PFSK-1 (cell line): ENCODE results near the gene CDC34.

ENCODE experiments used
- FOXP2 ChIP-seq: optimal IDR thresholded peaks from 2 replicates; pipeline ENCODE3; 2011; ENCODE audit warnings: borderline replicate concordance, control low read depth, inconsistent platforms; ENCODE audit not compliant: insufficient read depth; ENCODE audit errors: extremely low read length, extremely low read depth
- POLR2AphosphoS5 ChIP-seq: IDR thresholded peaks from 2 replicates; pipeline ENCODE4 v1.6.1; 2012; ENCODE audit warnings: low read depth, mild to moderate bottlenecking, control low read depth, low read length, moderate library complexity
- SIN3A ChIP-seq: IDR thresholded peaks from 2 replicates; pipeline ENCODE4 v1.6.1; 2012; ENCODE audit warnings: mild to moderate bottlenecking, low read length, moderate library complexity, borderline replicate concordance; ENCODE audit not compliant: insufficient read depth
- TAF1 ChIP-seq: IDR thresholded peaks from 2 replicates; pipeline ENCODE4 v1.6.1; 2012; ENCODE audit warnings: low read length, control low read depth, borderline replicate concordance; ENCODE audit not compliant: insufficient read depth
- TF ChIP-seq, protein P1 (sequence below), 2 experiments: IDR thresholded peaks; 2 replicates each; pipeline versions ENCODE4 v1.6.1 to v1.8.0; 2011 to 2012; ENCODE audit warnings: low read depth in 2 of 2, low read length in 2 of 2, control low read depth in 1 of 2, inconsistent platforms in 1 of 2, mild to moderate bottlenecking in 1 of 2, moderate library complexity in 1 of 2; ENCODE audit not compliant: insufficient read depth in 1 of 2

CDC34 gene

DNA sequence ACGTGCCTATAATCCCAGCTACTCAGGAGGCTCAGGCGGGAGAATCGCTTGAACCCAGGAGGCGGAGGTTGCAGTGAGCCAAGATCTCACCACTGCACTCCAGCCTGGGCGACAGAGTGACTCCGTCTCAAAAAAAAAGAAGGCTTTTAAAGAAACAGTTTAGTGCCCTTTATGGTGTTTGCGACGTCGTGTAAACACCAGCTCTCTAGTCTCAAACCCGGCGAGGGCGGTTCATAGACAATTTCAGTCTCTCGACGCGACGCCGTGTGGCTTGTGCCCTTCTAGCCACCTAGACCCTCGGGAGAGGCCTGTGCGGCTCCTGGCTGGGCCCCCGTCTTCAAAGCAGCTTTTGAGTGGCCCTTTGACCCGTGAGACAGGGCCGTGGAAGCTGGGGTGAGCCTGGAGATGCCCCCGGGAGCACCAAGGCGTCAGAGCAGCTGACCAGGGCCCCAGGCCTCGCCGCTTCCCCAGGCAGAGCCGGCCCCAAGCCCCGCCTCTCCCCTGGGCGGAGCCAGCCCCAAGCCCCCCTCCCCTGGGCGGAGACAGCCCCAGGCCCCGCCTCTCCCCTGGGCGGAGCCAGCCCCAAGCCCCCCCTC lies 40.3 kb upstream of the CDC34 start:
- TF ChIP-seq FOXP2 (no peak), SIN3A (no peak), TAF1 (no peak), POLR2AphosphoS5 (no peak)
- TF ChIP-seq, protein P1, sequence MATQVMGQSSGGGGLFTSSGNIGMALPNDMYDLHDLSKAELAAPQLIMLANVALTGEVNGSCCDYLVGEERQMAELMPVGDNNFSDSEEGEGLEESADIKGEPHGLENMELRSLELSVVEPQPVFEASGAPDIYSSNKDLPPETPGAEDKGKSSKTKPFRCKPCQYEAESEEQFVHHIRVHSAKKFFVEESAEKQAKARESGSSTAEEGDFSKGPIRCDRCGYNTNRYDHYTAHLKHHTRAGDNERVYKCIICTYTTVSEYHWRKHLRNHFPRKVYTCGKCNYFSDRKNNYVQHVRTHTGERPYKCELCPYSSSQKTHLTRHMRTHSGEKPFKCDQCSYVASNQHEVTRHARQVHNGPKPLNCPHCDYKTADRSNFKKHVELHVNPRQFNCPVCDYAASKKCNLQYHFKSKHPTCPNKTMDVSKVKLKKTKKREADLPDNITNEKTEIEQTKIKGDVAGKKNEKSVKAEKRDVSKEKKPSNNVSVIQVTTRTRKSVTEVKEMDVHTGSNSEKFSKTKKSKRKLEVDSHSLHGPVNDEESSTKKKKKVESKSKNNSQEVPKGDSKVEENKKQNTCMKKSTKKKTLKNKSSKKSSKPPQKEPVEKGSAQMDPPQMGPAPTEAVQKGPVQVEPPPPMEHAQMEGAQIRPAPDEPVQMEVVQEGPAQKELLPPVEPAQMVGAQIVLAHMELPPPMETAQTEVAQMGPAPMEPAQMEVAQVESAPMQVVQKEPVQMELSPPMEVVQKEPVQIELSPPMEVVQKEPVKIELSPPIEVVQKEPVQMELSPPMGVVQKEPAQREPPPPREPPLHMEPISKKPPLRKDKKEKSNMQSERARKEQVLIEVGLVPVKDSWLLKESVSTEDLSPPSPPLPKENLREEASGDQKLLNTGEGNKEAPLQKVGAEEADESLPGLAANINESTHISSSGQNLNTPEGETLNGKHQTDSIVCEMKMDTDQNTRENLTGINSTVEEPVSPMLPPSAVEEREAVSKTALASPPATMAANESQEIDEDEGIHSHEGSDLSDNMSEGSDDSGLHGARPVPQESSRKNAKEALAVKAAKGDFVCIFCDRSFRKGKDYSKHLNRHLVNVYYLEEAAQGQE (IDR thresholded peaks at IDR 0.05; ENCODE audit: insufficient read depth in 1 of 2, low read depth in 2 of 2, low read length in 2 of 2) = no peak

DNA sequence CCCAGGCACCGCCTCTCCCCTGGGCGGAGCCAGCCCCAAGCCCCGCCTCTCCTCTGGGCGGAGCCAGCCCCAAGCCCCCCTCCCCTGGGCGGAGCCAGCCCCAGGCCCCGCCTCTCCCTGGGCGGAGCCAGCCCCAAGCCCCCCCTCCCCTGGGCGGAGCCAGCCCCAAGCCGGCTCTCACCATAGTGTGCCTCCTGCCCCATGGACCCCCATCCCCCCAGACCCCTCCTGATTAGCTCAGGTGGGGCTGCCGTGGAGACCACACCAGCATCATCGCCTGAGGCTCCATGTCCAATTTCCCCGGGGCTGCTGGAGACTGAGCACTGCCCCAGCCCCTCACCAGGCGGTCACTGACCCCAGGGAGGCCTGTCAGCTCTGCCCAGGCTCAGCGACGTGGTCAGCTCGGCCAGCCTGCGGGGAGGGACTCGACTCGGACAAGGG lies 39.4 kb upstream of the CDC34 start:
- TF ChIP-seq, protein P1 (IDR thresholded peaks at IDR 0.05; ENCODE audit: insufficient read depth in 1 of 2, low read depth in 2 of 2, low read length in 2 of 2) = no peak
- TF ChIP-seq SIN3A = no peak
- no peak for TF ChIP-seq POLR2AphosphoS5
- TF ChIP-seq FOXP2 = no peak
- no peak for TF ChIP-seq TAF1

DNA sequence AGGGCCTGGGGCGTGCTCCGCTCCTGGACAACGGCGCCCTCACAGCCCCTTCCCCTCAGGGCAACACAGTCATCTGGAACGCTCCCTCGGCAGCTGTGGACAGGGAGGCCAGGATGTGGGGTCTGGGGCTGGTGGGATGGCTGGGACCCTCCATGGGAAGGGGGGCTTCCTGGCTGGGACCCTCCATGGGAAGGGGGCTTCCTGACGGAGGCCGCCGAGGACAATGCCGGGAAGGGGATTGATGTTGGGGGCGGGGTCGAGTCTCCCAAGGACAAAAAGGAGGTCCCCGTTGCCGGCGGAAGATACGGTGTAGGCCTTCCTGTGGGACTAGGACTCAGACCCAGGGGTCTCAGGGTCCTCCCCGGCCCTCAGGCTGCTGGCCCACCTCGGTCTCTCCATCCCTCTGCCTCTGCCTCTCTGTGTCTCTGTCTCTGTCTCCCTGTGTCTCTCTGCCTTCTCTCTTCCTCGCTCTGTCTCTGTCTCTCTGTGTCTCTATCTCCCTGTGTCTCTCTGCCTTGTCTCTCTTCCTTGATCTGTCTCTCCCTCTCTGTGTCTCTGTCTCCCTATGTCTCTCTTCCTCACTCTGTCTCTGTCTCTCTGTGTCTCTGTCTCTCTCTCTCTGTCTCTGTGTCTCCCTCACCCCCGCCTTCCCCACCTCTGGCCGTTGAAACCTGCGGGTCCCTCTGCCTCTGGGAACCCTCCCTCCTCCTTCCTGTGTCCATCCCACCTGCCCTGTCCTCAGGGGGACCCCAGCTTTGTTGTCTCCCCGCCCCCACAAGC lies 38.0 kb upstream of the CDC34 start:
- TF ChIP-seq TAF1 (no peak), FOXP2 (no peak), SIN3A (no peak), POLR2AphosphoS5 (no peak)
- TF ChIP-seq, protein P1 (IDR thresholded peaks at IDR 0.05; ENCODE audit: insufficient read depth in 1 of 2, low read depth in 2 of 2, low read length in 2 of 2) = no peak

GRCh38 chr19:494171-495080 lies 37.1 kb upstream of the CDC34 start:
- TF ChIP-seq FOXP2 (peak; percentile 16), TAF1 (no peak), SIN3A (no peak), POLR2AphosphoS5 (no peak)
- TF ChIP-seq, protein P1 (IDR thresholded peaks at IDR 0.05; ENCODE audit: insufficient read depth in 1 of 2, low read depth in 2 of 2, low read length in 2 of 2) = no peak
